Stimulated activated naive CD8-positive, alpha-beta T cell treated with anti-CD3 and anti-CD28 coated beads, Interleukin-15, Interleukin-2, amounts not matched to agents 100 ng/mL and 50 ng/mL, for 24 hours (primary cell): Measurements from ENCODE around the gene ACTG1.

Source experiments
- H3K27ac Mint-ChIP-seq: one replicate; pipeline ENCODE4 v1.8.0; 2021; ENCODE audit warnings: mild to moderate bottlenecking, mixed read lengths
- H3K27me3 Mint-ChIP-seq: one replicate; pipeline ENCODE4 v1.8.0; 2021; ENCODE audit warnings: mixed read lengths
- H3K36me3 Mint-ChIP-seq: one replicate; pipeline ENCODE4 v1.8.0; 2021; ENCODE audit warnings: low read depth, mixed read lengths
- H3K4me1 Mint-ChIP-seq: one replicate; pipeline ENCODE4 v1.8.0; 2021; ENCODE audit warnings: low read depth, mixed read lengths
- H3K4me3 Mint-ChIP-seq: one replicate; pipeline ENCODE4 v1.8.0; 2021; ENCODE audit warnings: mild to moderate bottlenecking, mixed read lengths
- H3K9me3 Mint-ChIP-seq: one replicate; pipeline ENCODE4 v1.8.0; 2021; ENCODE audit warnings: mixed read lengths

Gene ACTG1

GRCh38 chr17:81518113-81518784 is 5.7 kb upstream of the ACTG1 start:
- Mint-ChIP-seq H3K4me1 (peaks cover 24% of the 10 kb centered on the region), H3K9me3 (no peaks in the 10 kb centered on the region), H3K36me3 (no peaks in the 10 kb centered on the region), H3K27me3 (no peaks in the 10 kb centered on the region), H3K4me3 (peak overlapping the region; percentile 68), H3K27ac (peak overlapping the region; percentile 29)

- Mint-ChIP-seq H3K36me3 (no peaks in the 10 kb centered on the region), H3K9me3 (no peaks in the 10 kb centered on the region), H3K4me3 (peak overlapping the region; percentile 68), H3K27ac (peak overlapping the region; percentile 29), H3K4me1 (peaks cover 24% of the 10 kb centered on the region), H3K27me3 (no peaks in the 10 kb centered on the region)
These were observed 4.9 kb upstream of the ACTG1 start for GRCh38 chr17:81517339-81518112.

DNA sequence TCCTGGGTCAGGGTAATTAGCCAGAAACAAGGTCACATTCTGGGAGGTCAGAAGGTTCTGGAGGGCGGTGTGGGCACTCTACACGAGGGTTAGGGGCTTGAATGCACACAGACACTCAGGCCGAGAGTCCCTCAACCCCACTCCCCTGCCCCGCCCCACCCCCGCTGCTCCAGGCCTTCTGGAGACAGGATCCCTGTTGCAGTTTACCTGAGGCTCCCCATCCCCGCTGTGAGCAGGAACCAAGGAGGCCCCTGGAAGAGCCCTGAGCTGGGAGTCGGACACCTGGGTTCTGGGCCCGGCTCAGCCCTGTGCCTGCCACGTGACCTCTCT is 4.4 kb upstream of the ACTG1 start:
- peak overlapping the region; percentile 93 for H3K4me3 Mint-ChIP-seq
- H3K36me3 Mint-ChIP-seq = peaks cover 3% of the 10 kb centered on the region
- no peaks in the 10 kb centered on the region for H3K27me3 Mint-ChIP-seq
- peaks cover 24% of the 10 kb centered on the region for H3K4me1 Mint-ChIP-seq
- no peaks in the 10 kb centered on the region for H3K9me3 Mint-ChIP-seq
- H3K27ac Mint-ChIP-seq = no peak overlapping the region

DNA sequence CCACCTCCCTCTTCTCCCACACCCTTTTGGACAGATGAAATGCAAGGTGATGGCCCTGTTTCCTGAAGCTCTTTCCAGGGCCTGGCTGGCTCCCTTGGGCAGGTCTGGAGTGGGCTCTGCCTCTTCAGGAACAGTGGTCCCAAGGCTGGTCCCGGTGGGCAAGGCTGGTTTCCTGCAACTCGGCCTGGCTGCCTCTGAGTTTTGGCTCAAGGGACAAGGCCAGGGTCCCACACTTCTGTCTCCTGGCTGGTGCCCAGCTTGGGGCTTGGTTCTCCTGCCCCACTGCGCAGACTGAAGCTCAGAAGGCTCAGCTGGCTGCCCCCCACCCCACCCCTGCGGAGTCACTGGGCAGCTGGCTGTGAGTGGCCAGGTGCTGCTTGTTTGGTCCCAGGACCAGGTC is 3.8 kb upstream of the ACTG1 start:
- no peaks in the 10 kb centered on the region for H3K27me3 Mint-ChIP-seq
- H3K9me3 Mint-ChIP-seq = no peaks in the 10 kb centered on the region
- peaks cover 8% of the 10 kb centered on the region for H3K36me3 Mint-ChIP-seq
- H3K4me3 Mint-ChIP-seq = peak overlapping the region; percentile 93
- H3K27ac Mint-ChIP-seq = peak overlapping the region; percentile 21
- H3K4me1 Mint-ChIP-seq = peaks cover 24% of the 10 kb centered on the region

- peak overlapping the region; percentile 88 for H3K27ac Mint-ChIP-seq
- no peaks in the 10 kb centered on the region for H3K27me3 Mint-ChIP-seq
- peaks cover 25% of the 10 kb centered on the region for H3K4me1 Mint-ChIP-seq
- peaks cover 17% of the 10 kb centered on the region for H3K36me3 Mint-ChIP-seq
- H3K9me3 Mint-ChIP-seq = no peaks in the 10 kb centered on the region
- H3K4me3 Mint-ChIP-seq = peak overlapping the region; percentile 93
These were observed 3.0 kb upstream of the ACTG1 start for GRCh38 chr17:81515530-81516041.

GRCh38 chr17:81514739-81515529 is 2.3 kb upstream of the ACTG1 start:
- Mint-ChIP-seq H3K27ac (peak overlapping the region; percentile 88), H3K4me1 (peaks cover 25% of the 10 kb centered on the region), H3K27me3 (no peaks in the 10 kb centered on the region), H3K36me3 (peaks cover 23% of the 10 kb centered on the region), H3K4me3 (peak overlapping the region; percentile 93), H3K9me3 (no peaks in the 10 kb centered on the region)

DNA sequence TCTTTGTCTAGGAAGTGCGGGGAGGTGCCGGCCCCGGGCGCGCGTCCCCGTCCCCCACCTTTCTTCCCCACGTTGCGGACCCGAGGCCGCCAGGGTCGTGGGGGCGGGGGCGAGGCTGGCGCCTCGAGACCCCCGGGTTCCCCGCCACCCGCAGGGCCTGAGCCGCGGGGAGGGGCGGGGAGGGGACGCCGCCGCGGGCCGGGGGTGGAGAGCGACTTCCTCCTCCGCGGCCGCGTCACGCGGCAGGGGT is 1.8 kb upstream of the ACTG1 start:
- no peaks in the 10 kb centered on the region for H3K27me3 Mint-ChIP-seq
- H3K36me3 Mint-ChIP-seq = peaks cover 29% of the 10 kb centered on the region

DNA sequence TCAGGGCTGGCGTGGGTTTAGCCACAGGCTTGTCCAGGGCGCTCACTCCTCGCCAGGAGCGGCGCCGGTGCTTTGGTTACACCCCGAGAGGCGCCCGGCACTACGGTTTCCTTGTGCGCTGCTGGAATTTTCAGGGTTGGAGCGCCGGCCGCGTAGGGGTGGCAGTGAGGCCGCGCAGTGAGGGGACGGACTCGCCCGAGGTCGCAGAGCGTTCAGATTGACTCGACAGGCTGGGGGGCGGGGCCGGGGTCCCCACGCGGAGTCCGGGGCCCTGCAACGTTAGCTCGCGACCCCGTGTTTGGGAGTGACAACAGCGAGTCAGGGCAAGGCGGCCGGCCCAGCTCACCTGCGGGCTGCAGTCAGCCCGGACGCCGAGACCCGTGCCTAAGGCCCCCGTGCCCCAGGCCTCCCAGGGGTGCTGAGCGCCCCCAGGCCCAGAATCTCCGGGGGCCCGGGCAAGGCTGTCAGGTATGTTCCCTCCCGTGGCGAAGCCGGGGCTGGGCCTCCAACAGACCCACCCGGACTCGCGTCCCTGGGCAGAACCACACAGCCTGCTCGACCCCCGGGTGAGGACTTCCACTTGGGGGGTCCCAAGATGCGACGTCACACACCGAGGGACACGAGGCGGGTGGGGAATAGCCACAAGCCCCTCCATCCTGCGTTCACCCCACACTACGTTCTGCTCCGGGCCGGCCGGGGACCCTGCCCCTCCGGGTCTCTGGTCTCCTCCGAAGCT is 1.3 kb upstream of the ACTG1 start:
- Mint-ChIP-seq H3K27ac (peak overlapping the region; percentile 88), H3K9me3 (no peaks in the 10 kb centered on the region), H3K4me3 (peak overlapping the region; percentile 85), H3K36me3 (peaks cover 34% of the 10 kb centered on the region), H3K27me3 (no peaks in the 10 kb centered on the region), H3K4me1 (peaks cover 35% of the 10 kb centered on the region)

More for the DNA sequence above, 1.8 kb upstream of the ACTG1 start:
- H3K27ac Mint-ChIP-seq = peak overlapping the region; percentile 71
- peak overlapping the region; percentile 85 for H3K4me3 Mint-ChIP-seq
- H3K9me3 Mint-ChIP-seq = no peaks in the 10 kb centered on the region
- peaks cover 30% of the 10 kb centered on the region for H3K4me1 Mint-ChIP-seq

- Mint-ChIP-seq H3K4me1 (peaks cover 37% of the 10 kb centered on the region), H3K36me3 (peaks cover 39% of the 10 kb centered on the region), H3K4me3 (peak overlapping the region; percentile 85), H3K9me3 (no peaks in the 10 kb centered on the region), H3K27me3 (no peaks in the 10 kb centered on the region), H3K27ac (peak overlapping the region; percentile 88)
These were observed 763 bp upstream of the ACTG1 start for GRCh38 chr17:81513372-81513752.

DNA sequence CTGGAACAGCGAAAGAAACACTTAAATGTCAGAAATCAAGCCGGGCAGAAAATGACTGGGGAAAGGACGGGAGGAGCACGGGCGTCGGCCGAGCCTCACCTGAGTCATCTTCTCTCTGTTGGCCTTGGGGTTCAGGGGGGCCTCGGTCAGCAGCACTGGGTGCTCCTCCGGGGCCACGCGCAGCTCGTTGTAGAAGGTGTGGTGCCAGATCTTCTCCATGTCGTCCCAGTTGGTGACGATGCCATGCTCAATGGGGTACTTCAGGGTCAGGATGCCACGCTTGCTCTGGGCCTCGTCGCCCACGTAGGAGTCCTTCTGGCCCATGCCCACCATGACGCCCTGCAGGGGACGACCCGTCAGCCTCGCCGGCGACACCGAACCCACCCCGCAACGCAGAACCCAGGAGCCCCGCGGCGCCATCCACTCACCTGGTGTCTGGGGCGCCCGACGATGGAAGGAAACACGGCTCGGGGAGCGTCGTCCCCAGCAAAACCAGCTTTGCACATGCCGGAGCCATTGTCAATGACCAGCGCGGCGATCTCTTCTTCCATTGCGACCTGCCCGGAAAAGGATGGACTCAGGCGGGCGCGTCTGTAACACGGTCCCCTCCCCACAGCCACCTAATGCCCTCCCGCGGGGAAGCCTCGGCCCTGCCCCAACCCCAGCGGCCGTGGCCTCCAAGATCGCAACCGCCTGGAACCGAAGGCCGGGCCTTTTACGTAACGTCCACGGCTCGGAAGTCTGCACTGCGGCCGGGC is 616 bp downstream of the ACTG1 start:
- Mint-ChIP-seq H3K27ac (peak overlapping the region; percentile 96), H3K4me3 (peak overlapping the region; percentile 97), H3K9me3 (no peaks in the 10 kb centered on the region), H3K27me3 (no peaks in the 10 kb centered on the region), H3K36me3 (peaks cover 39% of the 10 kb centered on the region), H3K4me1 (peaks cover 36% of the 10 kb centered on the region)

GRCh38 chr17:81511554-81511803 is 1.1 kb downstream of the ACTG1 start:
- H3K4me1 Mint-ChIP-seq = peaks cover 32% of the 10 kb centered on the region
- H3K36me3 Mint-ChIP-seq = peaks cover 39% of the 10 kb centered on the region
- H3K27ac Mint-ChIP-seq = peak overlapping the region; percentile 96
- no peaks in the 10 kb centered on the region for H3K27me3 Mint-ChIP-seq
- H3K9me3 Mint-ChIP-seq = no peaks in the 10 kb centered on the region
- H3K4me3 Mint-ChIP-seq = peak overlapping the region; percentile 97

- H3K27ac Mint-ChIP-seq = peak overlapping the region; percentile 96
- H3K9me3 Mint-ChIP-seq = no peaks in the 10 kb centered on the region
- peak overlapping the region; percentile 97 for H3K4me3 Mint-ChIP-seq
- H3K4me1 Mint-ChIP-seq = peaks cover 27% of the 10 kb centered on the region
- peaks cover 39% of the 10 kb centered on the region for H3K36me3 Mint-ChIP-seq
- H3K27me3 Mint-ChIP-seq = no peaks in the 10 kb centered on the region
These were observed 1.6 kb downstream of the ACTG1 start for GRCh38 chr17:81510785-81511553.

DNA sequence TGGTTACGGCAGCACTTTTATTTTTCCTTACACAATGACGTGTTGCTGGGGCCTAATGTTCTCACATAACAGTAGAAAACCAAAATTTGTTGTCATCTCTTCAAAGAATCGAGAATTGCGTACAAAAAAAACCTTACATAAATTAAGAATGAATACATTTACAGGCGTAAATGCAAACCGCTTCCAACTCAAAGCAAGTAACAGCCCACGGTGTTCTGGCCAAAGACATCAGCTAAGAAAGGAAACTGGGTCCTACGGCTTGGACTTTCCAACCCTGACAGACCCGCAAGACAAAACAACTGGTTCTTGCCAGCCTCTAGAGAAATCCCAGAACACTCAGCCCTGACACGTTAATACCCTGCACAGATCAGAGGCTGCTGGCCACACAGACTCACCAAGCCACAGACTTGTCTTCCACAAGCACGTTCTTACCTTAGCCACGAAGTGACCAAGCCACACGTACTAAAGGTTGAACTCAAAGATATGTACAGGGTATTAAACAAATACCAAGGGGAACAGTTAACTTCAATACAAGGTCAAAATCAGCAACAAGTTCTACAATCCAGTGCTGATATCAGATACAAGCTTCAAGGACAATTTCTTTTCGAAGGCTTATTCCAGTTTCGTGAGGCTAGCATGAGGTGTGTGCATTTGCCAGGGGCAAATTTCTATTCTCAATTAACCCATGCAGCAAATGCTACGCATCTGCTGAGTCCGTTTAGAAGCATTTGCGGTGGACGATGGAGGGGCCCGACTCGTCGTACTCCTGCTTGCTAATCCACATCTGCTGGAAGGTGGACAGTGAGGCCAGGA is 2.4 kb downstream of the ACTG1 start:
- H3K27ac Mint-ChIP-seq = peak overlapping the region; percentile 96
- H3K36me3 Mint-ChIP-seq = peaks cover 39% of the 10 kb centered on the region
- H3K9me3 Mint-ChIP-seq = no peaks in the 10 kb centered on the region
- H3K4me3 Mint-ChIP-seq = peak overlapping the region; percentile 97
- peaks cover 25% of the 10 kb centered on the region for H3K4me1 Mint-ChIP-seq
- no peaks in the 10 kb centered on the region for H3K27me3 Mint-ChIP-seq
